Mucosa of rectum (tissue), 2 donors: ENCODE data around the gene MMP2.

Experiments used
- H3K27ac ChIP-seq, 2 donors: one replicate each; pipeline ENCODE4 v1.7.0; 2013; ENCODE audit warnings: inconsistent platforms in 2 of 2, low read depth in 2 of 2, low read length in 2 of 2
- H3K27me3 ChIP-seq, 2 donors: one replicate each; pipeline ENCODE4 v1.7.0; 2013; ENCODE audit warnings: low read length in 2 of 2; ENCODE audit not compliant: control insufficient read depth in 2 of 2, insufficient read depth in 2 of 2
- H3K36me3 ChIP-seq, 2 donors: one replicate each; pipeline ENCODE4 v1.7.0; 2013; ENCODE audit warnings: low read length in 2 of 2; ENCODE audit not compliant: control insufficient read depth in 2 of 2, insufficient read depth in 2 of 2
- H3K4me1 ChIP-seq, 2 donors: one replicate each; pipeline ENCODE4 v1.7.0; 2013; ENCODE audit warnings: low read length in 2 of 2, mild to moderate bottlenecking in 1 of 2; ENCODE audit not compliant: control insufficient read depth in 2 of 2, insufficient read depth in 2 of 2
- H3K4me3 ChIP-seq, 2 donors: one replicate each; pipeline ENCODE4 v1.7.0; 2013; ENCODE audit warnings: low read length in 2 of 2
- H3K9ac ChIP-seq, 2 donors: one replicate each; pipeline ENCODE4 v1.7.0; 2013; ENCODE audit warnings: low read length in 2 of 2, low read depth in 1 of 2, mild to moderate bottlenecking in 1 of 2
- H3K9me3 ChIP-seq, 2 donors: one replicate each; pipeline ENCODE4 v1.7.0; 2013; ENCODE audit warnings: low read length in 2 of 2; ENCODE audit not compliant: control insufficient read depth in 2 of 2
- donor health status: healthy.
- donor health status: Normal muscosa, but diverticular disease.

The MMP2 gene

GRCh38 chr16:55510185-55510805 is 31.3 kb downstream of the MMP2 start:
- no peaks in the 10 kb centered on the region for H3K27me3 ChIP-seq
- H3K9me3 ChIP-seq: no peaks in the 10 kb centered on the region
- H3K9ac ChIP-seq: peak overlapping the region in 1 of 2 donors; percentile 24
- peaks cover 2 to 9% of the 10 kb centered on the region in 2 donors for H3K4me1 ChIP-seq
- H3K27ac ChIP-seq: peak overlapping the region in 1 of 2 donors; percentile 76
- H3K4me3 ChIP-seq: peak overlapping the region in 1 of 2 donors; percentile 72
- H3K36me3 ChIP-seq: no peaks in the 10 kb centered on the region

DNA sequence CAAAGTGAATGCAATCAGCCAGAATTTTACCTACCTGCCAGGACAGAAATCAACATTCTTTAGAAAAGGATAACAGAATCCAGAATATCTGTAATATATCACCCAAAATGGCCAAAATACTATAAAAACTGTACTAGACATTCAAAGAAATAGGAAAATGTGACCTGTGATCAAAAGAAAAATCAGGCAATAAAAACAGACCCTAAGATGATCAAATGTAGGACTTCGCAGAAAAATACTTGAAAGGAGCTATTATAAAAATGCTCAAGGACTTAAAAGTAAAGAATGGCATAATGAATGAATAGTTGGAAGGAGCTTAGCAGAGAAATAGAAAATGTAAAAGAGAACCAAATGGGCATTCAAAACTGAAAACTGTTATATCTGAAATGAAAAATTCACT is 33.9 kb downstream of the MMP2 start:
- Histone ChIP-seq H3K4me1 (peaks cover 2 to 9% of the 10 kb centered on the region in 2 donors), H3K4me3 (no peak overlapping the region), H3K27me3 (no peaks in the 10 kb centered on the region), H3K27ac (no peak overlapping the region), H3K36me3 (no peaks in the 10 kb centered on the region), H3K9ac (no peak overlapping the region), H3K9me3 (no peaks in the 10 kb centered on the region)

DNA sequence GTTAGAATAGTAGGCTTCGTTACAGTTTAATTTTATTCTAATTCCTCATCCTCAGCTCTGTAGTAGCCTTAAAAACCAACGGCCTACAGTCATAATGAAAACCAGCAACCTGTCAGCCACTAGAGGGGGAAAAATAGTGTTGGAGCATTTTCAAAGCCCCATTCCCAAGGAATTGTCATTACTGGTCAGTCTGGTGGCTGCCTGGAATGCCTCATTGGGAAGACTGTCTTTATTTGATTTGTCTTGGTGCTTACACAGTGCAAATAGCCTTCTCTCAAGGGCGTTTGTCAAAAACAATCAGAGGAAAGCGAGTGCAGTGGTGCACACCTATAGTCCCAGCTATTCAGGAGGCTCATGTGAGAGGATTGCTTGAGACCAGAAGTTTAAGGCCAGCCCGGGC is 34.6 kb downstream of the MMP2 start:
- H3K4me1 ChIP-seq: peaks cover 2 to 8% of the 10 kb centered on the region in 2 donors
- H3K27me3 ChIP-seq: no peaks in the 10 kb centered on the region
- H3K4me3 ChIP-seq: no peak overlapping the region
- no peak overlapping the region for H3K9ac ChIP-seq
- H3K36me3 ChIP-seq: no peaks in the 10 kb centered on the region
- H3K9me3 ChIP-seq: no peaks in the 10 kb centered on the region
- no peak overlapping the region for H3K27ac ChIP-seq

DNA sequence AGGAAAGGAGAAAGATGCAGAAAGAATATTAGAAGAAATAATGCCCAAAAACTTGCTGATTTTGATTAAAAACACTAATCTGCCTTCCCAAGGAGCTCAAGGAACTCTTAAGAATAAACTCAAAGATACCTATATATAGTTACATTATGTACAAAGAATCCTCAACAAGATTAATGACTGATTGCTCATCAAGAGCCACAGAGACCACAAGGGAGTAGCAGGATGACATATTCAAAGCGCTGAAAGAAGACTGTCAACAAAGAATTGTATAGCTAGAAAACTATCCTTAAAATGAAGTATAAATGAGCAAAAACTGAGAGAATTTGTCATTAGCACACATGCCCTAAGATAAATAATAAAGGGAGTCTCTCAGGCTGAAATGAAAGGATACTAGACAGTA is 36.1 kb downstream of the MMP2 start:
- no peak overlapping the region for H3K4me3 ChIP-seq
- no peaks in the 10 kb centered on the region for H3K27me3 ChIP-seq
- no peaks in the 10 kb centered on the region for H3K36me3 ChIP-seq
- H3K27ac ChIP-seq: no peak overlapping the region
- H3K4me1 ChIP-seq: no peaks in the 10 kb centered on the region
- no peaks in the 10 kb centered on the region for H3K9me3 ChIP-seq
- no peak overlapping the region for H3K9ac ChIP-seq

DNA sequence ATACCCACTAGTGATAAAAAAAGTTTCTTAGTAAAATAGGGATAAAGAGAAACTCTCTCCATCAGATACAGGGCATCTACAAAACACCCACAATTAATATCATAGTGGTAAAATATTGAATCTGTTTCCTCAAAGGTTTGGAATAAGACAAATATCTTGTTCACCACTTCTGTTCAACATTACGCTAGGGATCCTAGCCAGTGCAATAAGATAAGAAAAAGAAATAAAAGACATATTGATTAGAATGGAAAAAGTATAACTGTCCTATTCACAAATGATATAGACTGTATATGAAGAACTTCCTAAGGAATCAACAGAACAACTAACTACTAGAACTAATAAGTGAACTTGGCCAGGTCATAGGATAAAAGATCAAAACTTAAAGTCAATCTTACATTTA is 42.8 kb downstream of the MMP2 start:
- Histone ChIP-seq H3K9me3 (no peaks in the 10 kb centered on the region), H3K4me1 (no peaks in the 10 kb centered on the region), H3K9ac (no peak overlapping the region), H3K27me3 (no peaks in the 10 kb centered on the region), H3K36me3 (no peaks in the 10 kb centered on the region), H3K4me3 (no peak overlapping the region), H3K27ac (no peak overlapping the region)

DNA sequence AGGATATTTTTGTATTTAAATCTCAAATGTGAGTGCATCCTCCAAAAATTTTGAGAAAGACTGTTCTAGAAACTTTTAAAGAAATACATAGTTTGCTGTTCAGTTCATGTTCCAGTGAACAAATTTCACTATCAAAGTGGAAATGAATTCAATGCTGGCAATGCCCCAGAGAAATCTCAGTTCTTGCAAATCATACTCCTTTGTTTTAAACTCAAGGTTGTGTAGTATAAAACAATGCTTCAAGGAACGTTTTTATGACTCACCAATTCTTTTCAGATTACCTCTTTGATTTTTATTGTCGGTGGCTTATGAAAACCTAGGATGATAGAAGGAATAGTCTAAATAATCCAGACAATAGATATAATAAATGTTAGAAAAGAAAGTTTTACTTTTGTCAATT is 47.4 kb downstream of the MMP2 start:
- no peak overlapping the region for H3K27ac ChIP-seq

GRCh38 chr16:55527885-55528284 is 48.9 kb downstream of the MMP2 start:
- H3K36me3 ChIP-seq: peaks cover 0 to 3% of the 10 kb centered on the region in 2 donors
- H3K27me3 ChIP-seq: no peaks in the 10 kb centered on the region
- H3K4me1 ChIP-seq: peaks cover 0 to 2% of the 10 kb centered on the region in 2 donors
- no peak overlapping the region for H3K9ac ChIP-seq
- H3K9me3 ChIP-seq: no peaks in the 10 kb centered on the region
- H3K4me3 ChIP-seq: no peak overlapping the region
- H3K27ac ChIP-seq: no peak overlapping the region

More for the DNA sequence above, 47.4 kb downstream of the MMP2 start:
- H3K4me3 ChIP-seq: no peak overlapping the region
- H3K9ac ChIP-seq: no peak overlapping the region
- H3K36me3 ChIP-seq: peaks cover 0 to 3% of the 10 kb centered on the region in 2 donors
- H3K9me3 ChIP-seq: no peaks in the 10 kb centered on the region
- no peaks in the 10 kb centered on the region for H3K27me3 ChIP-seq
- peaks cover 0 to 2% of the 10 kb centered on the region in 2 donors for H3K4me1 ChIP-seq

- H3K9me3 ChIP-seq: no peaks in the 10 kb centered on the region
- H3K36me3 ChIP-seq: peaks cover 0 to 3% of the 10 kb centered on the region in 2 donors
- H3K4me3 ChIP-seq: no peak overlapping the region
- peaks cover 0 to 2% of the 10 kb centered on the region in 2 donors for H3K4me1 ChIP-seq
- H3K9ac ChIP-seq: no peak overlapping the region
- H3K27me3 ChIP-seq: no peaks in the 10 kb centered on the region
- H3K27ac ChIP-seq: no peak overlapping the region
Measured at GRCh38 chr16:55529018-55529417, 50.0 kb downstream of the MMP2 start.

DNA sequence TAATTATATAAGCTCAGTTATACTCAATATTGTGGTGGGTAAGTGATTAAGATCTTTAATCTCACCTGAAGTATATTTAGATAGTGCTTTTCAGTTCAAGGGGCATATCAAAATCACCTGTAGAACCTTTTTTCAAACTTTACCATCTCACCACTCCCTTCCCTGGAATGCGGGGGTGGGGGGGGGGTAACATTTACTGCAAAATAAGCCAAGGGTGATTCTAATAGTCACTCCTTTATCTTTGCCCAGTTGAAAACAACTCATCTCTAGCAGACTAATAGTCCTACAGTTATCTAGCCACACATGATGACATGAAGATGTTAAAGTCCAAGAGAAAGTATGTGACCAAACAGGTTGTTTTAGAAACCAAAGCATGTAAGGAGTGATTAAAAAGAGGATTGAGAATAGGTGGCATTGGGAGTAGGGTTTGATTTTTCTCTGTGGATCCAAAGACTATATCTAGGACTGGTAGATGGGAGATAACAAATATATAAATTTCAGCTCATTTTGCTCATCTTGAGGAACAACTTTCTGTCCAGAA is 51.4 kb downstream of the MMP2 start:
- H3K4me1 ChIP-seq: peaks cover 0 to 2% of the 10 kb centered on the region in 2 donors
- H3K36me3 ChIP-seq: peaks cover 0 to 3% of the 10 kb centered on the region in 2 donors
- no peaks in the 10 kb centered on the region for H3K9me3 ChIP-seq
- no peak overlapping the region for H3K4me3 ChIP-seq
- H3K9ac ChIP-seq: no peak overlapping the region
- no peak overlapping the region for H3K27ac ChIP-seq
- H3K27me3 ChIP-seq: no peaks in the 10 kb centered on the region

DNA sequence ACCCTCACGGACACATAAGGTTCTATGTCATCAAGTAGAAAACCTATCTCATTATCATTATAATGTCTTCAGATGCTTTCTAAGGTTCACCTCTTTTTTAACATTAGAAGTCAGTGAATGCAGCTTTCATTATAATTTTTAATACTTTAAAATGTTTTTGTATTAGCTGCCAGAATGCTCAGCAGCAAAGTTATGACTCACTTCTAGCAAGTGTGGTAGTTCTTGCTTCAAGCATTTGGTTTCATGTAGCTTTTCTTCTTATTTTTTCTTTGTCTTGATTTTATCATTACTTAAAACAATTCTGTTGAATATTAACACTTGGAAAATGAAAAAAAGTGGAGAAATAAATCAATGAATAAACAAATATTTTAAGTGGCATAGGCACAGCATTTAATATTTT is 53.2 kb downstream of the MMP2 start:
- Histone ChIP-seq H3K4me1 (peaks cover 0 to 2% of the 10 kb centered on the region in 2 donors), H3K4me3 (no peak overlapping the region), H3K27ac (no peak overlapping the region), H3K36me3 (peaks cover 0 to 3% of the 10 kb centered on the region in 2 donors), H3K9ac (no peak overlapping the region), H3K9me3 (no peaks in the 10 kb centered on the region), H3K27me3 (no peaks in the 10 kb centered on the region)
